Measurements from ENCODE around the gene RNF224. TPM values are rescaled to one million over a fixed set of nuclear protein-coding genes. Genes with fewer than 3 reads are reported as not detected.

Gene RNF224
- total and polyA plus RNA-seq, 2 experiments from 2014 or later: 0.63 TPM; not detected in 1

GRCh38 chr9:137184881-137185660 is 42.2 kb upstream of the RNF224 start (continued):
- no peak for TF ChIP-seq ZNF462 (CRISPR knock-in tag; IDR thresholded peaks at IDR 0.05)
- TF ChIP-seq NANOG (IDR thresholded peaks at IDR 0.05; ENCODE audit: borderline replicate concordance): no peak
- no peak for TF ChIP-seq ZNF331 (CRISPR knock-in tag; IDR thresholded peaks at IDR 0.05; ENCODE audit: low read depth)
- TF ChIP-seq CREB1 (CRISPR knock-in tag; IDR thresholded peaks at IDR 0.05; ENCODE audit: low read depth): no peak

GRCh38 chr9:137185921-137186320 is 41.4 kb upstream of the RNF224 start:
- Histone ChIP-seq H2AFZ (no peak overlapping the region), H3K4me3 (no peak overlapping the region), H3K27ac (ENCODE audit: low read depth) (no peak overlapping the region), H3F3A (replicated peaks; ENCODE audit: low read depth) (0 out of 2 replicates have a peak, but pooled peaks cover 4% of the 10 kb centered on the region), H3K4me2 (no peak overlapping the region), H3K4me1 (ENCODE audit: insufficient read depth) (peaks cover 13% of the 10 kb centered on the region), H4K20me1 (replicated peaks; ENCODE audit: insufficient read depth) (0 out of 2 replicates have a peak, but pooled peaks cover 5% of the 10 kb centered on the region), H3K9me2 (ENCODE audit: insufficient read depth) (no peaks in the 10 kb centered on the region), H3K36me3 (ENCODE audit: insufficient read depth) (no peaks in the 10 kb centered on the region), H3K27me3 (ENCODE audit: insufficient read depth) (no peaks in the 10 kb centered on the region), H3K79me2 (replicated peaks; ENCODE audit: insufficient read depth) (peaks cover 25% of the 10 kb centered on the region)
- peaks cover 9% of the 10 kb centered on the region for H3K4me1 Mint-ChIP-seq
- peaks cover 13% of the 10 kb centered on the region for H3K27me3 Mint-ChIP-seq (ENCODE audit: insufficient read depth, low read depth, poor library complexity)
- no peak for DNase-seq (ENCODE audit: low spot score)
- peaks cover 26% of the 10 kb centered on the region for H3K36me3 Mint-ChIP-seq (ENCODE audit: low read depth)
- ATAC-seq: no peak
- H3K9me3 Mint-ChIP-seq: no peaks in the 10 kb centered on the region
- no peak overlapping the region for H3K27ac Mint-ChIP-seq
- H3K4me3 Mint-ChIP-seq: no peak overlapping the region; the same call in 2 of the 3 replicates
- TF ChIP-seq ZNF462 (CRISPR knock-in tag; IDR thresholded peaks at IDR 0.05) (no peak), POLR2AphosphoS5 (IDR thresholded peaks at IDR 0.05; ENCODE audit: low read depth) (no peak), ZNF331 (CRISPR knock-in tag; IDR thresholded peaks at IDR 0.05; ENCODE audit: low read depth) (no peak), EZH2 (IDR thresholded peaks at IDR 0.05; ENCODE audit: low read depth, unreplicated experiment) (no peak), CREB1 (CRISPR knock-in tag; IDR thresholded peaks at IDR 0.05; ENCODE audit: low read depth) (no peak), ZNF114 (CRISPR knock-in tag; IDR thresholded peaks at IDR 0.05) (no peak), NANOG (IDR thresholded peaks at IDR 0.05; ENCODE audit: borderline replicate concordance) (no peak), EZH2phosphoT487 (IDR thresholded peaks at IDR 0.05; ENCODE audit: unreplicated experiment) (no peak)
